Endothelial cell of hepatic sinusoid (primary cell): ENCODE data around the gene NFATC2.
"Not testable (repeated sequence)": the region's sequence is repeated elsewhere in the genome, so short reads cannot be mapped to it uniquely, and the experiment has no call there.

Source experiments
- in situ Hi-C: cut with HindIII; loops from 2 replicates; pipeline ENCODE4 v1.10.0; 2017; ENCODE audit warnings: low sequenced_read_pairs

NFATC2 gene

GRCh38 chr20:51569815-51570738 is 27.6 kb upstream of the NFATC2 start:
- in situ Hi-C loops: no loop called here

- in situ Hi-C loops: not testable (repeated sequence)
Observed at GRCh38 chr20:51568533-51568932, 26.0 kb upstream of the NFATC2 start.

- in situ Hi-C loops: no loop called here
Observed at GRCh38 chr20:51567622-51568021, 25.1 kb upstream of the NFATC2 start.

GRCh38 chr20:51566594-51566993 is 24.1 kb upstream of the NFATC2 start:
- in situ Hi-C loops: no loop called here

- in situ Hi-C loops: no loop called here
Observed at GRCh38 chr20:51565298-51566144, 23.0 kb upstream of the NFATC2 start.

- in situ Hi-C loops: no loop called here
Observed at GRCh38 chr20:51563486-51564332, 21.2 kb upstream of the NFATC2 start.

- in situ Hi-C loops: no loop called here
Observed at GRCh38 chr20:51563174-51563485, 20.6 kb upstream of the NFATC2 start.

GRCh38 chr20:51562332-51563173 is 20.0 kb upstream of the NFATC2 start:
- in situ Hi-C loops: no loop called here

GRCh38 chr20:51562027-51562331 is 19.5 kb upstream of the NFATC2 start:
- in situ Hi-C loops: no loop called here

- in situ Hi-C loops: no loop called here
Observed at GRCh38 chr20:51560550-51561307, 18.2 kb upstream of the NFATC2 start.

GRCh38 chr20:51560042-51560441 is 17.5 kb upstream of the NFATC2 start:
- in situ Hi-C loops: no loop called here

- in situ Hi-C loops: no loop called here
Observed at GRCh38 chr20:51554538-51555165, 12.1 kb upstream of the NFATC2 start.

- in situ Hi-C loops: no loop called here
Observed at GRCh38 chr20:51553897-51554486, 11.5 kb upstream of the NFATC2 start.

- in situ Hi-C loops: no loop called here
Observed at GRCh38 chr20:51551186-51551585, 8.7 kb upstream of the NFATC2 start.

- in situ Hi-C loops: no loop called here
Observed at GRCh38 chr20:51549474-51549873, 7.0 kb upstream of the NFATC2 start.

- in situ Hi-C loops: no loop called here
Observed at GRCh38 chr20:51547951-51548350, 5.4 kb upstream of the NFATC2 start.

GRCh38 chr20:51545515-51545914 is 3.0 kb upstream of the NFATC2 start:
- in situ Hi-C loops: no loop called here

GRCh38 chr20:51543422-51543788 is 886 bp upstream of the NFATC2 start:
- in situ Hi-C loops: no loop called here

GRCh38 chr20:51542033-51542570 is 417 bp downstream of the NFATC2 start:
- in situ Hi-C loops: no loop called here
